GM12801 (cell line): ENCODE measurements around the gene ARMC8.

Experiments
- CTCF ChIP-seq: IDR thresholded peaks from one replicate; pipeline ENCODE4 v1.5.1; 2011; ENCODE audit warnings: control low read depth; ENCODE audit not compliant: insufficient read length; ENCODE audit errors: extremely low read depth

The ARMC8 gene

GRCh38 chr3:138334608-138335007, 147.5 kb downstream of the ARMC8 start:
- TF ChIP-seq CTCF, result no peak

DNA sequence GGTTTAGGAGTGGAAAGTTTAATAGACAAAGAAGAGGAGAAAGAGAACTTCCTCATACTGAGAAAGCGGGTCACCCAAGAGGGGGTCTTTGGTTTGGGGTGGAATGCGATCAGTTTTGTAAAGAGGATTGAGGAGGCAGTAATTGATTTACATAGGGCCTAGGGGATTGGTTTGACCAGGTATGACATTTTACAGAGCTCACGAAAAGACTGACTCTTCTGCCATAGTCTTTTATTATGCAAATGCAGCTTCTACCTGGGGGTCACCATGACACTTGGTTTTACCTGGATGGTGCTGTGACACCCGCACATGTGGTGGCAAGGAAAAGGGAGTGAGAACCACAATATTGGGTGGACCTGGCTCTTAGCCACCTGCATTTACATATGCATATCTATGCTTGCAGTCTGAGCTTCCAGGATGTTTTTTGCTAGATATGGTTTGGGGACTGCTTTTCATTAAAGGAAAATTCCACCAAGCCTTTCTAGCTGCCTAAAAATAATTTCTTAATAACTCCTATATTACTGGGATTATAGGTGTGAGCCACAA, 149.4 kb downstream of the ARMC8 start:
- no peak for TF ChIP-seq CTCF

DNA sequence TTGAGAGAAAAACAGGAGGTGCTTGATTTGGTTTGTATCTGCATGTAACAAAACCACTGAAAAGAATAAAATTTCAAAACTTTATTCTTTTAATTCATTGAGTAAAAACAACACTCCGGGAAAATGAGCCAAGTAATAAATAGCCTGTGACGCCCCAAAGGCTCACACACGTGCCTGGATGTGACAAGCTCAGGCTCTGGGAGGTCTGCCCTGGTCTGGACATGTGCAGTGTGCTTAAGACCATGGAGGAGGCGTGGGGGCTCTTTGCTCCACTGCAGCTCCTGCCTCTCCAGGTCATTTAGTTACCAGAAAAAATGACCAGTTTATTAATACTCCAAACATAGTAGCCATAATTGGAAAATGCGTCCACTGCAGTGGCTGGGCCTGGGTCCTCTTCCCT, 151.1 kb downstream of the ARMC8 start:
- TF ChIP-seq CTCF, result no peak

DNA sequence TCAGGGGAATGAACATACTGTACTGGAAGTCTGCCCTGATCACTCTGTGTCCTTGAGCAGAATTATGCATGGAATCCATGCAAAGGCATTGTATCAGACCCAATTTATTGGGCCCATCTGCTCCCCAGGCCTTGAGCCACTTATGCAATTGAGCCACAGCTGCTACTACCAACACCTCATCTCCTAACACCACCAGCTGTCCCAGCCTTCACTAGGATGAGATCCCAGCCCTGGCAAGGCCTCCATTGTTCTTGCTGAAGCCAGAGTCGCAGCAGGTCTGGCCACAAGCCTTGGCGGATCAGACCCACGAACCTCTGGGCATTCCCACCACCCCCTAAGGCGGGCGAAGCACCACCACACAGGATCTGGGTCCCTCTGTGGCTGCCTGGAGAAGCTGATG, 151.7 kb downstream of the ARMC8 start:
- TF ChIP-seq CTCF, result no peak

DNA sequence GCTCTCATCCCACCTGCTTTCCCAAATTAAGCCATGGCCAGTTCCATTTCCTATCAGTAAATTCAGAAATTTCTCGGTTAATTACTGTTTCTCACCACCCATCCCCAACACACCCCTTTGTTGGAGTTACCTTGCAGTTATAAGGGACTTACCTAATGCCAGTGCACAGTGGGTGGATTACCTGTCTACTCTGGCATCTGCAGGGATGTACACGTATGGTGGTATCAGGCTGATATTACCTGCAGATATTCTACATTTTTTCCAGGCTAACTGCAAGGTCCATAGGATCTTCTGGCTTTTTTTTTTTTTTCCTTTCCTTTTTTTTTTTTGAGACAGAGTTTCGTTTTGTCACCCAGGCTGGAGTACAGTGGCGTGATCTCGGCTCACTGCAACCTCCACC, 153.4 kb downstream of the ARMC8 start:
- no peak for TF ChIP-seq CTCF

- TF ChIP-seq CTCF, result no peak
These were observed 157.7 kb downstream of the ARMC8 start for GRCh38 chr3:138344754-138345153.
